SK-N-SH treated with all-trans-retinoic acid at 6 μM for 48 hours (cell line): ENCODE results near the gene UQCR11.

ENCODE experiments used
- ARNTL ChIP-seq: fragments of 450-650 bp; formaldehyde crosslinking; IDR thresholded peaks from 2 replicates; pipeline ENCODE4 v1.5.0; 2020; ENCODE audit warnings: low read depth, mild to moderate bottlenecking, moderate library complexity, borderline replicate concordance
- BACH2 ChIP-seq: fragments of 250-450 bp; sonication (Bioruptor Pico); IDR thresholded peaks from 2 replicates; pipeline ENCODE4 v1.9.0; 2021; ENCODE audit warnings: mild to moderate bottlenecking, borderline replicate concordance
- CSDC2 ChIP-seq: fragments of 250-450 bp; sonication (Bioruptor Pico); IDR thresholded peaks from 2 replicates; pipeline ENCODE4 v1.5.0; 2020; ENCODE audit warnings: mild to moderate bottlenecking, moderate library complexity
- GLIS3 ChIP-seq: fragments of 250-450 bp; sonication (Bioruptor Pico); IDR thresholded peaks from 2 replicates; pipeline ENCODE4 v1.5.0; 2020; ENCODE audit warnings: mild to moderate bottlenecking, moderate library complexity
- ISL1 ChIP-seq: fragments of 250-450 bp; sonication (Bioruptor Pico); IDR thresholded peaks from 2 replicates; pipeline ENCODE4 v2.1.2; 2022; ENCODE audit warnings: mild to moderate bottlenecking, moderate library complexity
- OSR1 ChIP-seq: fragments of 250-450 bp; sonication (Bioruptor Pico); IDR thresholded peaks from 2 replicates; pipeline ENCODE4 v1.8.0; 2022; ENCODE audit warnings: moderate library complexity, mild to moderate bottlenecking, inconsistent platforms
- ZFP30 ChIP-seq: fragments of 450-650 bp; formaldehyde crosslinking; IDR thresholded peaks from 2 replicates; pipeline ENCODE4 v1.5.0; 2022; ENCODE audit warnings: mild to moderate bottlenecking, moderate library complexity
- ZNF8 ChIP-seq: fragments of 450-650 bp; formaldehyde crosslinking; IDR thresholded peaks from 2 replicates; pipeline ENCODE4 v1.5.0; 2020; ENCODE audit warnings: mild to moderate bottlenecking, moderate library complexity
- TF ChIP-seq, protein P1 (sequence below): fragments of 250-450 bp; sonication (Bioruptor Pico); IDR thresholded peaks from 2 replicates; pipeline ENCODE4 v1.5.1; 2020; ENCODE audit warnings: low read depth, mild to moderate bottlenecking, moderate library complexity

DNA sequence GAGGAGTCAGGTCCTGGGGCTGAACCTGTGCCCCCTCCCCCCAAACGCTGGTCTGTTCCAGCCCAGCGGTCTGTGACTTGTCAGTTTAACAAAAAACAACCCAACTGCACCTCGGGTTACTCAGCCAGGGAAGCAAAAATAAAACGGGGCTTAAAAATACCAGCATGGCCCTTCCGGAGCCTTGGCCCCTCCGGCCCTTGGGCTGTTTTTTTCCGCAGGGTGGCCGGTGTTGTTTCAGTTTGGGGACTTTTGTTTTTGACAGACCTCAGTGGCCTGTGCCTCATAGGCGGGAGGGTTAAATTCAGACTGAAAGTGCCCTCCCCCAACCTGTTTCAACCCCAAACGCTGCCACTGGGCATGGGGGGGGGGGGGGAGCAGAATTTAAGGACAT, 43.2 kb upstream of the UQCR11 start:
- TF ChIP-seq ARNTL (CRISPR knock-in tag): no peak
- no peak for TF ChIP-seq ISL1
- no peak for TF ChIP-seq ZNF8
- TF ChIP-seq OSR1: no peak
- no peak for TF ChIP-seq ZFP30 (CRISPR knock-in tag)
- TF ChIP-seq, protein P1, sequence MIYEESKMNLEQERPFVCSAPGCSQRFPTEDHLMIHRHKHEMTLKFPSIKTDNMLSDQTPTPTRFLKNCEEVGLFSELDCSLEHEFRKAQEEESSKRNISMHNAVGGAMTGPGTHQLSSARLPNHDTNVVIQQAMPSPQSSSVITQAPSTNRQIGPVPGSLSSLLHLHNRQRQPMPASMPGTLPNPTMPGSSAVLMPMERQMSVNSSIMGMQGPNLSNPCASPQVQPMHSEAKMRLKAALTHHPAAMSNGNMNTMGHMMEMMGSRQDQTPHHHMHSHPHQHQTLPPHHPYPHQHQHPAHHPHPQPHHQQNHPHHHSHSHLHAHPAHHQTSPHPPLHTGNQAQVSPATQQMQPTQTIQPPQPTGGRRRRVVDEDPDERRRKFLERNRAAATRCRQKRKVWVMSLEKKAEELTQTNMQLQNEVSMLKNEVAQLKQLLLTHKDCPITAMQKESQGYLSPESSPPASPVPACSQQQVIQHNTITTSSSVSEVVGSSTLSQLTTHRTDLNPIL (CRISPR knock-in tag): no peak
- TF ChIP-seq CSDC2 (CRISPR knock-in tag): no peak
- no peak for TF ChIP-seq BACH2
- TF ChIP-seq GLIS3 (CRISPR knock-in tag): no peak
